Posterior cingulate gyrus (tissue), 11 donors: ENCODE results near the gene PLPP4.

Experiments
- DNase-seq, 10 donors: peaks; one replicate each; pipeline versions ENCODE4 v3.0.0 to v3.0.0-alpha.2; 2020 to 2021; ENCODE audit warnings: mixed read lengths in 3 of 10
- intact Hi-C: fragments of 100-400 bp; cut with DNase I; formaldehyde crosslinking; loops from one replicate; pipeline ENCODE4 v1.15.1; 2023

The PLPP4 gene

GRCh38 chr10:120514035-120514620 is 57.1 kb downstream of the PLPP4 start:
- no peak for DNase-seq
- intact Hi-C loops: no loop called here

- DNase-seq: no peak
- intact Hi-C loops: no loop called here
Measured at GRCh38 chr10:120514959-120515358, 57.9 kb downstream of the PLPP4 start.

- intact Hi-C loops: no loop called here
Measured at GRCh38 chr10:120515741-120516140, 58.7 kb downstream of the PLPP4 start.

GRCh38 chr10:120516426-120516825 is 59.4 kb downstream of the PLPP4 start:
- no peak for DNase-seq

More at GRCh38 chr10:120515741-120516140, 58.7 kb downstream of the PLPP4 start:
- no peak for DNase-seq

GRCh38 chr10:120517196-120517595 is 60.2 kb downstream of the PLPP4 start:
- intact Hi-C loops: no loop called here
- DNase-seq: no peak

More at GRCh38 chr10:120516426-120516825, 59.4 kb downstream of the PLPP4 start:
- intact Hi-C loops: no loop called here

GRCh38 chr10:120517881-120518484 is 61.0 kb downstream of the PLPP4 start:
- intact Hi-C loops: no loop called here
- DNase-seq: no peak

GRCh38 chr10:120521880-120522279 is 64.9 kb downstream of the PLPP4 start:
- DNase-seq: no peak
- intact Hi-C loops: no loop called here

- intact Hi-C loops: no loop called here
- no peak for DNase-seq
Measured at GRCh38 chr10:120527691-120528090, 70.7 kb downstream of the PLPP4 start.

GRCh38 chr10:120530699-120531098 is 73.7 kb downstream of the PLPP4 start:
- DNase-seq: no peak
- intact Hi-C loops: no loop called here

- DNase-seq: no peak
Measured at GRCh38 chr10:120538091-120538490, 81.1 kb downstream of the PLPP4 start.

GRCh38 chr10:120539076-120539475 is 82.0 kb downstream of the PLPP4 start:
- DNase-seq: no peak
- intact Hi-C loops: no loop called here

More at GRCh38 chr10:120538091-120538490, 81.1 kb downstream of the PLPP4 start:
- intact Hi-C loops: no loop called here

GRCh38 chr10:120540486-120540885 is 83.5 kb downstream of the PLPP4 start:
- intact Hi-C loops: no loop called here
- no peak for DNase-seq

- intact Hi-C loops: no loop called here
- no peak for DNase-seq
Measured at GRCh38 chr10:120541984-120542383, 85.0 kb downstream of the PLPP4 start.

GRCh38 chr10:120542591-120542990 is 85.6 kb downstream of the PLPP4 start:
- intact Hi-C loops: no loop called here
- no peak for DNase-seq

- intact Hi-C loops: no loop called here
- DNase-seq: no peak
Measured at GRCh38 chr10:120543291-120543690, 86.3 kb downstream of the PLPP4 start.

GRCh38 chr10:120548210-120548609 is 91.2 kb downstream of the PLPP4 start:
- intact Hi-C loops: no loop called here
- DNase-seq: no peak

- intact Hi-C loops: no loop called here
- DNase-seq: no peak
Measured at GRCh38 chr10:120552262-120552661, 95.2 kb downstream of the PLPP4 start.

GRCh38 chr10:120553911-120554310 is 96.9 kb downstream of the PLPP4 start:
- DNase-seq: no peak
- intact Hi-C loops: no loop called here

GRCh38 chr10:120555436-120555835 is 98.4 kb downstream of the PLPP4 start:
- intact Hi-C loops: no loop called here
- no peak for DNase-seq

GRCh38 chr10:120555842-120556532 is 99.0 kb downstream of the PLPP4 start:
- intact Hi-C loops: no loop called here
- no peak for DNase-seq

GRCh38 chr10:120557311-120557710 is 100.3 kb downstream of the PLPP4 start:
- no peak for DNase-seq
- intact Hi-C loops: no loop called here

- intact Hi-C loops: no loop called here
- no peak for DNase-seq
Measured at GRCh38 chr10:120559800-120560199, 102.8 kb downstream of the PLPP4 start.
